GM12878 (cell line): ENCODE data around the gene ZNG1A.
"Not testable (repeated sequence)": the region's sequence is repeated elsewhere in the genome, so short reads cannot be mapped to it uniquely, and the experiment has no call there.

ENCODE experiments used
- CEBPZ ChIP-seq: fragments of 150-350 bp; IDR thresholded peaks from 2 replicates; pipeline ENCODE4 v1.6.1; 2016; ENCODE audit warnings: low read depth, low read length
- CHD1 ChIP-seq: IDR thresholded peaks from 2 replicates; pipeline ENCODE4 v1.6.1; 2012; ENCODE audit warnings: low read depth, low read length, improper control_type of control experiment
- FOXM1 ChIP-seq: IDR thresholded peaks from 2 replicates; pipeline ENCODE4 v1.6.1; 2012; ENCODE audit warnings: low read depth, mild to moderate bottlenecking, inconsistent platforms, low read length, moderate library complexity
- JUNB ChIP-seq: IDR thresholded peaks from 2 replicates; pipeline ENCODE4 v1.6.1; 2016; ENCODE audit warnings: antibody characterized with exemption, mild to moderate bottlenecking
- NFYB ChIP-seq: IDR thresholded peaks from 2 replicates; pipeline ENCODE4 v1.6.1; 2011; ENCODE audit warnings: low read depth, mild to moderate bottlenecking, low read length, improper control_type of control experiment, moderate library complexity; ENCODE audit not compliant: insufficient read depth
- NRF1 ChIP-seq: conservative IDR thresholded peaks from 2 replicates; pipeline ENCODE4 v1.6.1; 2011; ENCODE audit warnings: mild to moderate bottlenecking, low read depth, low read length, improper control_type of control experiment
- POLR2A ChIP-seq: IDR thresholded peaks from 2 replicates; pipeline ENCODE4 v1.6.1; 2011; ENCODE audit warnings: low read depth, mild to moderate bottlenecking, low read length
- REST ChIP-seq: IDR thresholded peaks from 2 replicates; pipeline ENCODE4 v1.6.1; 2012; ENCODE audit warnings: mild to moderate bottlenecking, low read depth, low read length
- RFX5 ChIP-seq: IDR thresholded peaks from 2 replicates; pipeline ENCODE4 v1.6.1; 2011; ENCODE audit warnings: low read depth, low read length, improper control_type of control experiment
- SIN3A ChIP-seq: IDR thresholded peaks from 2 replicates; pipeline ENCODE4 v1.6.1; 2012; ENCODE audit warnings: low read depth, low read length, improper control_type of control experiment
- USF2 ChIP-seq: IDR thresholded peaks from 2 replicates; pipeline ENCODE4 v1.6.1; 2011; ENCODE audit warnings: low read depth, low read length, improper control_type of control experiment, borderline replicate concordance
- ZNF274 ChIP-seq: IDR thresholded peaks from one replicate; pipeline ENCODE4 v1.8.0; 2011; ENCODE audit not compliant: insufficient read length, insufficient read depth
- TF ChIP-seq, protein P1 (sequence below), 3 experiments: IDR thresholded peaks in 2 of 3; conservative IDR thresholded peaks in 1 of 3; 2 replicates each; pipeline ENCODE4 v1.5.1; 2011; ENCODE audit warnings: low read depth in 3 of 3, low read length in 3 of 3, mild to moderate bottlenecking in 3 of 3, control low read depth in 2 of 3, moderate library complexity in 2 of 3, inconsistent platforms in 1 of 3, mixed read lengths in 1 of 3; ENCODE audit not compliant: control insufficient read depth in 2 of 3, insufficient read depth in 1 of 3; ENCODE audit errors: extremely low read depth in 1 of 3
- TF ChIP-seq, protein P2 (sequence below): fragments of 450-650 bp; IDR thresholded peaks from 2 replicates; pipeline ENCODE4 v1.6.1; 2017; ENCODE audit warnings: antibody characterized with exemption, mild to moderate bottlenecking, moderate library complexity

DNA sequence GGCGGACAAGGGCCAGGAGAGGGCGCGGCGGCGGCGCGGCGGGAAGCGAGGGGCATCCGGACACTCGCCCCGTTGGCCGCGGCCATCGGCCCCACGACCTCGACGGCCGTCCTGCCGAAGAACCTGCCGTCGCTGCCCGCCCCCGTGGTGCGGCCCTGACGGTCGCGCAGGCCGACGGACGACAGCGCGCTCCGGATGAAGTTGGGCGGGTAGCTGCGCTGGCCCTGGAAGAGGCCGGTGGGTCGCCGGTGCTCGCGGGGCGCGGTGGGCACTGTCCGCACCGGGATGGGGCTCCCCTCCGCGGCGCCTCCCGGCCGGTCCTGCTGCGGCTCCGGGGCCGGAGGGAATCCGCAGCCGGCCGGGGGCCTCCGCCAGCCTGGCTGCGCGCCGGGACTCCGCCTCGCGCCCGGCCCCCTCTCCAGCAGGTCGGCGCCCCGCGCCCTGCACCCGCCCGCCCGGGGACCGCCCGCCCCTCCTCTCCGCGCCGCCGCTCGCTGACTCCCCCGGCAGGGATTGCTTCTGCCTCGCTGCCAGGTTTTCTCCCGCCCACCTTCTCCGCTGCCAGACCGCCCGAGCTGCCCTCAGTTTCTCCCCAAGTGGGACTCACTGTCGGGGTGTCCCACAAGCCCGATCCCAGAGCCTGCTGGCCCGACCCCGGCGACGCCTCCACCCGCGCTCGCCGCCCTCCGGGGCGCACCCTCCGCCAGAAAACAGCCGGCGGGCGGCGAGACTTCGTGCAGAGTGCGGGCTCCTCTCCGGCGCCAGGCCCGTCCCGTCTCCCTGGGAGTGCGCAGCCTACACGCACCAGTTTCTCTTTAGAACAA, 105.6 kb downstream of the ZNG1A start:
- not testable (repeated sequence) for TF ChIP-seq ZNF274, JUNB, REST, POLR2A, CEBPZ, FOXM1, NFYB, RFX5, CHD1, NRF1, USF2, SIN3A
- TF ChIP-seq, protein P1, sequence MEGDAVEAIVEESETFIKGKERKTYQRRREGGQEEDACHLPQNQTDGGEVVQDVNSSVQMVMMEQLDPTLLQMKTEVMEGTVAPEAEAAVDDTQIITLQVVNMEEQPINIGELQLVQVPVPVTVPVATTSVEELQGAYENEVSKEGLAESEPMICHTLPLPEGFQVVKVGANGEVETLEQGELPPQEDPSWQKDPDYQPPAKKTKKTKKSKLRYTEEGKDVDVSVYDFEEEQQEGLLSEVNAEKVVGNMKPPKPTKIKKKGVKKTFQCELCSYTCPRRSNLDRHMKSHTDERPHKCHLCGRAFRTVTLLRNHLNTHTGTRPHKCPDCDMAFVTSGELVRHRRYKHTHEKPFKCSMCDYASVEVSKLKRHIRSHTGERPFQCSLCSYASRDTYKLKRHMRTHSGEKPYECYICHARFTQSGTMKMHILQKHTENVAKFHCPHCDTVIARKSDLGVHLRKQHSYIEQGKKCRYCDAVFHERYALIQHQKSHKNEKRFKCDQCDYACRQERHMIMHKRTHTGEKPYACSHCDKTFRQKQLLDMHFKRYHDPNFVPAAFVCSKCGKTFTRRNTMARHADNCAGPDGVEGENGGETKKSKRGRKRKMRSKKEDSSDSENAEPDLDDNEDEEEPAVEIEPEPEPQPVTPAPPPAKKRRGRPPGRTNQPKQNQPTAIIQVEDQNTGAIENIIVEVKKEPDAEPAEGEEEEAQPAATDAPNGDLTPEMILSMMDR (IDR thresholded peaks at IDR 0.05 in 2 of 3, conservative IDR thresholded peaks at IDR 0.05 in 1 of 3; ENCODE audit: control insufficient read depth in 2 of 3, extremely low read depth in 1 of 3, insufficient read depth in 1 of 3, low read depth in 3 of 3, low read length in 3 of 3): not testable (repeated sequence)
- TF ChIP-seq, protein P2, sequence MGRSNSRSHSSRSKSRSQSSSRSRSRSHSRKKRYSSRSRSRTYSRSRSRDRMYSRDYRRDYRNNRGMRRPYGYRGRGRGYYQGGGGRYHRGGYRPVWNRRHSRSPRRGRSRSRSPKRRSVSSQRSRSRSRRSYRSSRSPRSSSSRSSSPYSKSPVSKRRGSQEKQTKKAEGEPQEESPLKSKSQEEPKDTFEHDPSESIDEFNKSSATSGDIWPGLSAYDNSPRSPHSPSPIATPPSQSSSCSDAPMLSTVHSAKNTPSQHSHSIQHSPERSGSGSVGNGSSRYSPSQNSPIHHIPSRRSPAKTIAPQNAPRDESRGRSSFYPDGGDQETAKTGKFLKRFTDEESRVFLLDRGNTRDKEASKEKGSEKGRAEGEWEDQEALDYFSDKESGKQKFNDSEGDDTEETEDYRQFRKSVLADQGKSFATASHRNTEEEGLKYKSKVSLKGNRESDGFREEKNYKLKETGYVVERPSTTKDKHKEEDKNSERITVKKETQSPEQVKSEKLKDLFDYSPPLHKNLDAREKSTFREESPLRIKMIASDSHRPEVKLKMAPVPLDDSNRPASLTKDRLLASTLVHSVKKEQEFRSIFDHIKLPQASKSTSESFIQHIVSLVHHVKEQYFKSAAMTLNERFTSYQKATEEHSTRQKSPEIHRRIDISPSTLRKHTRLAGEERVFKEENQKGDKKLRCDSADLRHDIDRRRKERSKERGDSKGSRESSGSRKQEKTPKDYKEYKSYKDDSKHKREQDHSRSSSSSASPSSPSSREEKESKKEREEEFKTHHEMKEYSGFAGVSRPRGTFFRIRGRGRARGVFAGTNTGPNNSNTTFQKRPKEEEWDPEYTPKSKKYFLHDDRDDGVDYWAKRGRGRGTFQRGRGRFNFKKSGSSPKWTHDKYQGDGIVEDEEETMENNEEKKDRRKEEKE: not testable (repeated sequence)
